NCI-H2107 treated with DMSO at 0.1 percent for 48 hours (cell line): ENCODE measurements around the gene TBPL1.
A peak's percentile ranks its signal among the peaks of the same experiment; 100 is the strongest.
"Not testable (repeated sequence)": the region's sequence is repeated elsewhere in the genome, so short reads cannot be mapped to it uniquely, and the experiment has no call there.

Experiments
- DNase-seq: peaks from one replicate; lab custom pipeline; 2025; ENCODE audit not compliant: unreplicated experiment; lab: John Stamatoyannopoulos, UW

The TBPL1 gene

DNA sequence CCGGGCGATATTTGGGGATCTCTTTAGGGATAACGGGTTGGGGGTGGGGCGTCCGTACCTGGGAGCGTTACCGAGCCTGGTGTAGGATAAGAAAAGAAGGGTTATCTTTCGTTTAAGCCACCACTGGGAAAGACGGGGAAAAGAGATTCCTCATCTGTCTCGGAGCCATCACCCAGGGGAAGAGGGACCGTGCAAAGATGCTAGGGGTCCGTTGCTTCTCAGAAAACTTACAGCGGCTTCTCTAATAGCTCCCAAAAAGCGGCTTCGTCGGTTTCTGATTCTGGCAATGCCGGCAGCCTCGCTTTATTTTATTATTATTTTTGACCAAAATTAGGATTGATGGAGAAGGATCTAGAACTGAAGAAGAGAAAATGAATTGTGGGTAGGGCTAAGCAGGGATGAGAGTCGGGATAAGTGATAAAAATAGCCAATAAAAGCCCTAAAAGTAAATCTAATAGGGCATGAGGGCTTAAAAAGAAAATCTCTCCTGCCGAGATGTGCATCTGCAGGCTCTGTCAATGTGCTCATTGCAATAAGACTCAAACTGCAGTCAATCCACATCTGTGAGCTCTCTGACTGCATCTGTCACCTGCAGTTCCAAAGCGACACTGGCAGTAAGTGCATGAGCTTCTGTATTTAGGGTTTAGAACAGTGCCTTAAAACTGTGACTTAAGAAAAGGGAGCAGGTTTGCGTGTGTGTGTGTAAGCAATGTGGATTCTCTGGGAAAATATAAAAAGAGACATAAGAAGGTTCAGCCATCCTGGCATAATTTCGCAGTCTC is 801 bp downstream of the TBPL1 start:
- DNase-seq = no peak

DNA sequence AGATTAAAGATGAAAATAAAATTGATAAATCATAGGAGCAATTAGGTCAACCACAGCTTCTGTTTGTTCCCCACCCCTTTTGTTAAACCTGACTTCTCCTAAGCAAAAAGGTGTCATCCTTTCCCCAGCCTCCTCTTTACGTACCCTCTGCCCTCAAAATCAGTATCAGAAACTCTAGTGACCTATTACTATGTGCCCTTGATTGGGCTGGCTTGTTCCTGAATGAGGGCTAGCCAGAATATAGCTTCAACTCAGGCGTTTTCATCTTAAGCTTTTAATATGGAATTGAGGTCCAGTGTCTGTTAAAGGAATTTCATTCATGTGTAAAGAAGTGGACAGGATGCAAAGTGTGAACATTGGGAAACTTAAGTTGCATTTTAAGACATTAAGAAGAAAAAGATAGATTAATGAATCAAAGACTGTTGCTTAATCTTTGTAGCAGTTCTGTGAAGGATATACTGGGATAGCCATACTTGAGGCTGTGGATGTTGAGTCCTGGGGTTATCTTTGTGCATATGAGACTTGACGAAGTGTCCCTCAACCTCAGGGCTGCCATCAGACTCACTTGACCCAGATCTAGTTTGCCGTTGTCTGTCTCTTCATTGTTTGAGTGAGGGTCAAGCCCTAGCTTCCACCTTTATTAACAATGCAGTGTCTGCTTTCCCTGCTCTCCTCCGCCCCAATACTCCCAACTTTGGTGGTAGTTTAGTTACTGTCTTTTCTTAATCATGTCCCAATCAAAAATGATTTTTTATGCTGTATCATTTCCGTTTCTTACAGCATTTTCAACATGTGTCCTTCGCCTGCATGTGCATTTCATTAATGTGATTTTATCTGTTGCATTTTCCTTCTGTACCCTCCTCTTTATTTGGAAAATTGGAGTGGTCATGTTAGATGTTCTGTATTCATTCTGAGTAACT is 1.9 kb downstream of the TBPL1 start:
- no peak for DNase-seq

DNA sequence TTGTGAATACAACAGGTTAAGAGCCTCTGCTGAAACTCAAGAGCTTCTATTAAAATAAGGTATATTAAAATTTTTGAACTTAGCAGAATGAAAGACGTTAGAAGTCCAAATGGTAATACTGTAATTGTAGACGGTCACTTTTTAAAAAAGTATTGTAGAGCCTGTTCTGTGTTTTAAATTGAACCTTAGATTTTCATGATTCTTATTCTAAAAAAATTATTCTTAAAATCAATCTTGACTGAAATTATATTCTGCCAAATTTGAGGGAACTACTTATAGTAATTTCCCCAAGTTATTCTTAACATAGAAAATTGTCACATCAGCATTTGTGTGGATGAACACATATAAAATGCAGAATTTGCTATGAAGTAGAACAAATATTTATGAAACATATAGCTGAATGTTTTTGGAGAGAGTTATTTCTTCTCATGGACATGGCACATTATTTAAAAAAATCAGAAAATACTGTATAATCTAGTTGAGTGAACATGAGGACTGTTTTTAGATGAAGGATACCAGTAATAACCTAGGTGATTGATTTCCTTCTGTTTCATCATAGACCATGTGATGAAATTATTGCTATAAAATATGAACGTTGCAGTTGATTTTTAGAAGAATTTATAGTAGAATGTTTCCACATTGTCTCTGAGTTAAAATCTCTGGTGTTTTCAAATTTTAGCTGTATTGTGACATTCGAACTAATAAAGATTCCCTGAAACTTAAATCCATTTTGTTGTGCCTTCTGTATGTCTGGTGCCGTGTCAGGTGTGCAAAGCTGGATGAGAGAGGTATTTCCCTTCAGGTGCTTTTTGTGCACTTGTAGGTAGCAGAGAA is 2.8 kb downstream of the TBPL1 start:
- no peak for DNase-seq

DNA sequence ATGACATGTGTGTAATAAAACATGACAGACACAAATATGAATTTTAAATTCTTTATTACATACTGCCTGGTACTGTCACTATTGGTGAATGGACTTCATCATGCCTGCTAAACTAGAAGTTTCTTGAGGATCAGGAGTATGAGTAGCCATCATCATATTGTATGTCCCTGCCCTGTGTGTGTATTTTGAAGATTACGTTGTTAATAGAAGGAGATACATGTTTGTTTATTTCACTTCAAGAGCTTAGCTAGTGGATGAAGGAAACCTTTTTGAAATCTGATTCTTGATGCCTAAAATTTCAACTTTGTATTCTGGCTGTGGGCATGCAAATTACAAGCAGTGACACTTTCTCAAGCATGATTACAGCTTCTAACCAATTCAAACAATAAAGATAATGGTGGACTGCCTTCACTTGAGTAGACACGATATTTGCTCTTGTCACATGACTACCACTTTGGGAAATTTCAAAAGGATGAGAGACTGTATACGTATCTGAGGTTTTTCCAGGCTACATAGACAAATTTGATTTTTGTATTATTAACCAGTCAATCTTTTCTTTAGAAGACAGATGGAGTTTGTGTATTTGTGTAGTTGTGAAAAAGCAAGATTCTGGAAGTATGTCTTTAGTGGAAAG is 3.5 kb downstream of the TBPL1 start:
- peak; percentile 42 for DNase-seq

DNA sequence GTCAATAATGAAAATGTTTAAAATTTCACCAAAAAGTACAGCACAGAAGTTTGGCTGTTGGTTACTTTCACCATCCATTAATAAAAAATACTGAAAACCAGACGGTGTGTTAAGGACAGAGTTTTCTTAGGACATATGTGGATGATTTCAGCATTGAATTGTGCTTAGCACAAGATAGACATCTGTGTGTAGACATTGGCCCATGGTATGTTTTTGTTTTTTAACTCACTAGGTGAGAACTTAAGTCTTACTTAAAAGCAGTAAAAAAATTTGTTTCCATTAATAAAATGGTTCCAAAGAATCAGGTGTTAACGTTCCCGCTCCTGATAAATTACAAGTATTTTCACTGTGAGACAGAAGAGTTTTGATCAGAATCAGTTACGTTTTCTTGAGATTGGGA is 4.2 kb downstream of the TBPL1 start:
- no peak for DNase-seq

DNA sequence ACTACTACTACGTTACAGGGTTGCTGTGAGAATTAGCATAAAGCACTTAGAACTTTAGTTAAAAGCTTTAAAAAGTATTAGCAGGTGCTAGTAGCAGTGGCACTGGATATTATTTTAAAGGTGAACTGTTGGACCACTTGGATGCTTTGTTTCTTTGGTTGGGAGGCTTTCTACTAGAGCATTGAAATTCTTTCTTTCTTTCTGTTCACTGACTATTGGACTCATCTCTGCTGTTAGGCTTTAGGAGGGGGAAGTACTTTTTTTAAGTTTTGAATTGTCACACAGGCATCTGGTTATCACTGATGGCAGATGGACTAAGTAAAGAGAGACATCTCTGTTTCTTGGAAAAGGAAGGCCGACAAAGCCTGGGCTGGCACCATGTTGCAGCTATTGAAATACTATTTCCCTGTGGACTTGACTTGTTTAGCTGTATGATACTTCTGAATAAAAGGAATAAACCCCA is 4.8 kb downstream of the TBPL1 start:
- DNase-seq = no peak

DNA sequence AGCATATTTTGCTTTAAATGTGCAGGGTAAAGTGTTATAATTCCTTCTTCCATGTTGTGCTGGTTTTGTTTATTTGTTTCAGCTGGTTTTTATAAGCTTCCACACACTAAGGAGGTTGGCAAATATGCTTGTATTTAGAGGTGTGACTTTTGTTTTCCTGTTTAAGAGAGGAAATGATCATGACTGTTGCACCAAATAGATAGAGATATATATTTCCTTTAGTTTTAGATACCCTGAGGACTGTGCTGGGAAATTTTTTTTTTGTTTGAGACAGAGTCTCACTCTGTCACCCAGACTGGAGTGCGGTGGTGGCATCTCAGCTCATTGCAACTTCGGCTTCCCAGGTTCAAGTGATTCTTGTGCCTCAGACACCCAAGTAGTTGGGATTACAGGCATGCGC is 5.8 kb downstream of the TBPL1 start:
- no peak for DNase-seq

DNA sequence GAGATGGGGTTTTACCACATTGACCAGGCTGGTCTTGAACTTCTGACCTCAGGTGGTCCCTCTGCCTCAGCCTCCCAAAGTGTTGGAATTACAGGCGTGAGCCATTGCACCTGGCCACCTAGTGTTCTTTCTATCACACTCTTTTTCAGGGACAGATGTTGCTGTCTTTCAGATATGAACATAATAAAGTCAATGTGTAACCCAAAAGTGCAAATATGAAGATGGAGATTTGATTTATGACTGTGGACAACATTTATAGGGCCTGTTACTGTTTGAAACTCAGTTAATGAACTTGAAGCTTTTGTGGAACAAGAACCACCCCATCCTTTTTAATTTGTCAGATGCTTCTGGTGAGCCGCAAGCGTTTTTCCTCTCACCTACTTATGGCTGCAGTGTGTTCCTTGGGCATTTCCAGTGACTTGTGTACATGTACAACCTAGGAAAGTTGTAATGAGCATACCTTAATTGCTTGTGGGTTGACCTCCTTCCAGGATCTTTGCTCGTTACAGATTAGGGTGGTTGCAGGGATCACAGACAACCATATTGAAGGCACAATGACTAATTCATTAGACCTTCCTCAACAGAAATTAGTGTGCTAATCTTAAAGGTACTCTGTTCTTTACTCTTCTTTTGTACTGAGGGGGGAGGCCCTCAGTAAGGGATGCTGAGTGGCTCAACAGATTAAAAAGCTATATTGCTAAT is 6.8 kb downstream of the TBPL1 start:
- no peak for DNase-seq

DNA sequence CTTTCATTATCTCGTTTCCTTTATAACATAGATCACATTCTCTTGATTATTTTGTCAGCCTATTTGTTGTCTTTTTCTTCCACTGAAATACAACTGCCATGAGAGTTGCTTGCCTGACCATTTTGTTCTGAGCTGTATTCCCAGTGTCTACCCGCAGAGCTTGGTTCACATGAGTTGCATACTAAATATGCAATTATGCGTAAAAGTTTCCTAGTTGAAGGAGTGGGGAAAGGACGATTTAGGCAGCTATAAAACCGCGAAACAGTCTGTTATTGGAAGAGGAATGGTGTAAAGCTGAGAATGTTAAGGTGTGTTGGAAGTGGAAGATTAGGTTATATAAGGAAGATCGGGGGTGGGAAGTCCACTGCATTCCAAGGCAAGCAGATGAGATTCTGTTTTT is 8.8 kb downstream of the TBPL1 start:
- no peak for DNase-seq

DNA sequence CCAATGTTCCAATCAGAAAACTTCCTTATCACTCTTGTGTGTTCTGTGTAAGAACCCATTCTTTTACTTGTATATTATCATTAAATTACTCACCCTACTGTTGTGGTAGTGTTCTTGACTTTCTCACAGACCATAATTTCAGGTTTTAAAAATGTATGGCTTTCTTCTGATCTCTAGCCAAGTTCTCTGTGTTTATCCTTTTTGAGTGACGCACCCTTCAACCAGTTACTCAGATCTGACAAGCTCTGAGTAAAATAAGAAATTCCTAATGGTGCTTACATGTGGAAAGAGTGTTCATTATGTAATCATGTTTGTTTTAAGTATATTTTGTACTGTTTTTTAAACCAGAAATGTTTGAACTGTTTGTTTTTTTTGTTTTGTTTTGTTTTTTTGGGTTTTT is 11.0 kb downstream of the TBPL1 start:
- no peak for DNase-seq

DNA sequence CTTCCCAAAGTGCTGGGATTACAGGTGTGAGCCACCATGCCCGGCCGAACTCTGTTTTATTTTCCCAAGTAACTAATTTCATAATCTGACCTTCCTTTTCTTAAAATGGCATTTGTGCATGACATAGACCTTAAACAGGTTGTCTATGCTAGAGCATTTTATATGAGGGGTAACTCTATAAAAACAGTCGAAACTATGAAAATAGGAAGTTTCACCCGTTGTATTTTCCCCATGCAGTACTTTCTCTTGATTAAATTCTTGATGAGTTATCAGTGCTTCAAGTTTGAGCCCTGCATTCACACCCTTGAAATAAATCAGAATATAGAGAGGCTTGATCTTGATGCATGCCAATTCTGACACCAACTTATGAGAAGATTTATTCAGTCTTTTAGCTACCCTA is 11.7 kb downstream of the TBPL1 start:
- DNase-seq = no peak

DNA sequence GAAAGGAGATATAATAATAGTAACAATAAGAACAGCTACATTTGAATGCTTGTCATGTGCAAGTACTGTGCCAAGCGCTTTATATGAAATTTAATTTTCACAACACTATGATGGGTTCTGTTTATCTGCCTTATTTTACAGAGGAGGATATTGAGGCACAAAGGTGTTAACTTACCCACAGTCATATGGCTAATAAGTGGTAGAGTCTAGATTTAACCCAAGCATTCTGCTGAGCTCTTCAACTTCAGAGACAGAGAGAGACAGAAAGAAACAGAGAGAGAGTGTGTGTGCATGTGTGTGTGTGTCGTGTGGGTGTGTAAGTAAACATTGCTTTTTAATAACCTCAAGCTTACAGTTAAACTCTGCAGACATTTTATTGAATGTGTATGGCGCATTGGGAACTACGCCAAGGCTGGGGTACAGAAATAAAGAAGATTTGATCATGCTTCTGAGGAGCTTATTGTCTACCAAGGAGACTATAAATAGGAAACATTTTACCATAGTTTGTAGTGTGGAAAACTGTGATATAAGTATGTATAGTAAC is 12.9 kb downstream of the TBPL1 start:
- DNase-seq = no peak

DNA sequence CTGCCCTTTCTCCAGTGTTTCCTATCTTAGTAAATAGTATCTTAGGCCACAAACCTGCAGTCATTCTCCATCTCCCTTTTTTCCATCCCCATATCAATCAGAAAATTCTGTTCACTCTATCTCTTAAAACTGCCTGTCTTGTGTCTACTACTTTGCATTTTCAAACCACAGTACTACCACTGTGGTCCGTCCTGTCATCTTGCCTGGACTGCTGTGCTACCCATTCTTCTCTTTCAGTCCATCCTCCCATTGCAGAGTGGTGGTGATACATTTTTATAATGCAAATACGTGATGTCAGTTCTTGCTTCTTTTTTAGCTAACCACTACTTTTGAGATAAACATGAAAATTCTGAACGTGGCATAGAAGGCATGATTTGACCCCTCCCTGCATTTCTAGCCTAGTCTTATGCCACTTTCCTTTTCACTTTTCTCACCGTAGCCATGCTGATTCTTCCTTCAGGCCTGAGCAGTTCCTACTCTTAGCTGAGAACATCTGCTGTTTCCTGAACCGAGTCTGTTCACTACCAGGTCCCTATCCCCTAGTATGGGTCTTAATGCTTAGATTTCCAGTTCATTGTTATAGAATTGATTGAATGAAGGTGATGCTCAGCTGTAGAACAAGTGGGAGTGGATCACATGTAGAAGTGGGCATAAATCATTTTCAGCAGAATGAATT is 13.8 kb downstream of the TBPL1 start:
- DNase-seq = no peak

DNA sequence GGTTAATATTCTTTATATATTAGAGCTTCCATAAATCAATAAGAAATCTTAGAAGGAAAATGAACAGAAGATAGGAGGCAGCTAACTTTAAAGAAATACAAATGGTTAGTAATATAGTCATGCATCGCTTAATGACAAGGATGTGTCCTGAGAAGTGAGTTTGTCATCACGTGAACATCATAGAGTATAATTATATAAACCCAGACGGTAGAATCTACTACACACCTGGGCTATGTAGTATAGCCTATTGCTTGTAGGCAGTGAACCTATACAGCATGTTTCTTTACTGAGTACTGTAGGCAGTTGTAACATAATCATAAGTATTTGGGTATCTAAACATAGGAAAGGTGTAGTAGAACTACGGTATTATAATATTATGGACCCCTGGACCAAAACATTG is 14.3 kb downstream of the TBPL1 start:
- no peak for DNase-seq

DNA sequence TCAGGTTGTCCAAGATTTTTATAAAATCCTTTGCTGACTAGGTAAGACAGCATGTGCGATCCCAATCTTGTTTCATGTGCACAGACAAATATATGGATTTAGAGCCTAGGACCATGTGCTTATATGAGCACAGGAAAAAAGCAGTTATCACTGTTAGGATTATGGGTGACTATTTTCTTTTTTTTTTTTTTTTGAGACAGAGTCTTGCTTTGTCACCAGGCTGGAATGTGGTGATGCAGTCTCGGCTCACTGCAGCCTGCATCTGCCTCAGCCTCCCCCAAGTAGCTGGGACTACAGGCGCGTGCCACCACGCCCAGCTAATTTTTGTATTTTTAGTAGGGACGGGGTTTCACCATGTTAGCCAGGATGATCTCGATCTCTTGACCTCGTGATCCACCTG is 14.8 kb downstream of the TBPL1 start:
- not testable (repeated sequence) for DNase-seq

DNA sequence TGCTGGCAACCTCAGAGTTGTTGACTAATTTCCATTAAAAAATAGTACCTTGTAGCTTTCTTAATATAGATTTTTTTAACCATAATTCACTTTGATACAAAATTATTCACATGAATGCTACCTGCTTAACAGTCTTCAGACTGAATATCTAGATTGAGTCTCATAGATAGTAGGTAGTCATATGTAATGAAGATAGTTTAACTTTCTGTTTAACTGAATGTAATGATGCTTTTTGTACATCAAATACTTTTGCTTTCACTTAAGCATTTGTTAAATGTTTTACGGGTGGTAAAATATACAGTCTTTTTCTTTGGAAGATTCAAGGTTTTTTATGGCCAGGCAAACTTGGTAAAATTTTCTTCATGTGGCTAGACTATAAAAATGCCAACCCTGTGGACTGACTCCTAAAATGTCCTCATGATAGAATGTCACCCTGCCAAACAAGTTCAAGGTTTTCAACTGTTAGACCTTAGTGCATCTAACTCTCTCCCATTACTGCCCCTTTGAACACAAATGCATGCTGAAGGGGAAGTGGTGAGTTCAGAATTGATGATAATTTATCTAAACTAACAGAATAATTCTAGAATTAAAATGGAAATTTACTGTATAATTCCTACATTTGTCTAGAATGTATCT is 16.4 kb downstream of the TBPL1 start:
- DNase-seq = no peak

DNA sequence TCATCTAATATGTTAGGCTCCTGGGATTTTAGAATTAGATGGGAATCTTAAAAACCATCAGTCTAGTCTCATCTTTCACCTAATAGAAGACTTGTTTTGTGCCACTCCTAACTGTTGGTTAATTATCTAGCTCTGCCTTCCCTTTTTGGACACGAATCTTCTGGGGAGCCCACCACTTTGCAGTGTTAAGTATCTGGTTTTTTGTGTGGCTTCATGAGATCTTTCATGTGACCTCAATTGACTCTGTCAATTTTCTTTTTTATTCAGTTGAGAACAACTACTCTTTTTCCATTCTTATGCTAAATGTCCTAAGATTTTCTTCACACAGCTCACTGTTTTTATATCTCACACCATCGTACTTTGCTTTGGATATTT is 16.9 kb downstream of the TBPL1 start:
- no peak for DNase-seq

DNA sequence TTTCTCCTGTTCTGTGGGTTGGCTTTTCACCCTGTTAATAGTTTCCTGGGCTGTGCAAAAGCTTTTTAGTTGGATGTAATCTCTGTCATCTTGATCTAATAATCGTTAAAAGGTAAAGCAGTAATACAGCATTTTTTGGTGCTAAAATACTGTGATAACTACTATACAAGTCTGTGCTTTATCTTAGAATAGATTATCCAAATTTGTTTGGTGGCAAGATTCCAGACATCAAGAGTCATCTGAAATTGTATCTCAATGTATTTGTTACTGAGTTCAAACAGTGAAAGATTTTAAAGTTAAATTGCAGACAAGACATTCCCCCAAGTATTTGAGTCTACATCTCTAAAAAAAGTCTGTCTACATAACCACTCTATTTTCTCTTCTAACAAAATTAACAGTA is 18.8 kb downstream of the TBPL1 start:
- DNase-seq = no peak

DNA sequence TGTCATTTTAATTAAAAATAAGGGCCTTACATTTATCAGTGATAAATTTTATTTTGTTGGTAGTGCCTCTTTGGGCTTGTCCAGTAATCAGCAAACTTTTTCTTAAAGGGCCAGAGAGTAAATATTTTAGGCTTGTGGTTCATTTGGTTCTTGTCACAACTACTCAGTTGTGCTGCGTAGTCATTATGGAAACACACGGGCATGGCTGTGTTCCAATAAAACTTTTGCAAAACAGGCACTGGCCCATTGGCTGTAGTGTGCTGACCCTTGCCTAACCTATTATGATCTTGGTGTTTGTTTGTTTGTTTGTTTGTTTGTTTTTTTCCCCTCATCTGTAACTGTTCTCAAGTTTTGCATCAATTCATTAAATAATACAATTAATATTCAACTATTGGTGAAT is 19.4 kb downstream of the TBPL1 start:
- DNase-seq = no peak
